Stimulated activated CD8-positive, alpha-beta memory T cell treated with anti-CD3 and anti-CD28 coated beads, Interleukin-15, amount 100 ng/mL, for 1 hour (primary cell): ENCODE measurements around the gene BEND5.
A peak's percentile ranks its signal among the peaks of the same experiment; 100 is the strongest.

ENCODE experiments used
- DNase-seq: peaks from one replicate; pipeline ENCODE4 v3.0.0-alpha.2; 2020; ENCODE audit warnings: low read depth

BEND5 gene, protein sequence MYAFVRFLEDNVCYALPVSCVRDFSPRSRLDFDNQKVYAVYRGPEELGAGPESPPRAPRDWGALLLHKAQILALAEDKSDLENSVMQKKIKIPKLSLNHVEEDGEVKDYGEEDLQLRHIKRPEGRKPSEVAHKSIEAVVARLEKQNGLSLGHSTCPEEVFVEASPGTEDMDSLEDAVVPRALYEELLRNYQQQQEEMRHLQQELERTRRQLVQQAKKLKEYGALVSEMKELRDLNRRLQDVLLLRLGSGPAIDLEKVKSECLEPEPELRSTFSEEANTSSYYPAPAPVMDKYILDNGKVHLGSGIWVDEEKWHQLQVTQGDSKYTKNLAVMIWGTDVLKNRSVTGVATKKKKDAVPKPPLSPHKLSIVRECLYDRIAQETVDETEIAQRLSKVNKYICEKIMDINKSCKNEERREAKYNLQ

DNA sequence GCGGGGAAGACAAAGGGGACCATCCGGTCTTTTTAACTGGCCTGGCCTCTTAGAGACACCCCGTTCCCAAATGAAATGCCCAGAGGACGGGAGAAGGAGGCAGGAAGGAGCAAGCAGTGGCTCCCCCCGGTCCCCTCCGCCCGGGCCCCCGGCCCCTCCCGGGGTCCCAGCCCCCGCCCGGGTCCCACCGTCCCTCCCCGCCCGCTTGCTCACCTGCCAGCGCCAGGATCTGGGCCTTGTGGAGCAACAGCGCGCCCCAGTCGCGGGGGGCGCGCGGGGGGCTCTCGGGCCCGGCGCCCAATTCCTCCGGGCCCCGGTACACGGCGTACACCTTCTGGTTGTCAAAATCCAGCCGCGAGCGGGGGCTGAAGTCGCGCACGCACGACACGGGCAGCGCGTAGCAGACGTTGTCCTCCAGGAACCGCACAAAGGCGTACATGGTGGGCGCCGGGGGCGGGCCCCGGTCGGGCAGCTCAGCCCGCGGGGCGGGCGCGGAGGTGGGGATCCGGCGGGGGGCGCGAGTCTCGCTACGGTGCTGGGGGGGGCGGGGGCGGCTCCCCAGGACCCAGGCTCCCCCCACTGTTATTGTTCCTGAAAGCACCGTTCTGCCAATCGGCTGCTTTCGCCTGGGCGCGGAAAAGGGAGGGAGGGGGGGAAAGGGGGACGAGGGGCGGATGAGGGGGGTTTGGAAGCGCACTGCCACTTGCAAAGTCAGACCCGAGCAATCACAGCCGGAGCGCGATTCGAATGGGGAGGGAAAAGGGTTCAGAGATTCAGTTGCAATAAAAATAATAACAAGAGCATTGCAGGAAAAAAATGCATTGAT is at the start of gene BEND5:
BEND5 (minus strand) TSS at position 499 of the 826 bp plus-strand sequence; CDS start at position 439, 60 bp downstream.
- peak; percentile 20 for DNase-seq

DNA sequence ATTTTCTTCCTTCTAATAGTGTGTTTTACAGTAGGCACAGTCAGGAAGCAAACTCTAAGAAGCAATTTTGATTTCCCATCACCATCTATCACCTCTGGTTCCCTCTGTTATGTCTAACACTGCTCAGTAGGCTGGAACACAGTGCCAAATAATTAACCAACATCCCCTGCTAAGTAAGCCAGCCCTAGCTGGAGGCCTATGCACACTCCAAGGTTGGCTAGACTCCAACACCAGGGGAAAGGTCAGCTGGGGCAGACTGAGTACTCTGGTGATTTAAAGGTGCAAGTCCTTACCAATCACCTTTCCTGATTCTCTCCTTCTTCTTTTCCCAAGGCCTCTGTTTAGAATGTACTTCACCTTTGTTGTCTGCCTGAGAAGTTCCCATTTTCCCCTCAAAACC is 46.5 kb upstream of the BEND5 start:
- DNase-seq: no peak

DNA sequence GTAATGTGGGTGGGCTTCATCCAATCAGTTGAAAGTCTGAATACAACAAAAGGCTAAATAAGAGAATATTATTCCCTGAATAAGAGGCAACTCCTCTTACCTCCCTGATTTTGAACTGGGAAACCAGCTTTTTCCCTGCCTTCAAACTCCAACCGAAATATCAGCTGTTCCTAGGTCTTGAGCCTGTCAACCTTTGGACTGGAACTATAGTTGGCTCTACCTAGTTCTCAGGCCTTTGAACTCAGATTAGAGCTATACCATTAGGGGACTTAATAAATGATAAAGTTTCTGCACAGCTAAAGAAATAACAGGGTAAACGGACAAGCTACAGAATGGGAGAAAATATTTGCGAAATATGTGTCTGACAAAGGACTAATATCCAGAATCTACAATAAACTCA is 43.8 kb upstream of the BEND5 start:
- DNase-seq: no peak

DNA sequence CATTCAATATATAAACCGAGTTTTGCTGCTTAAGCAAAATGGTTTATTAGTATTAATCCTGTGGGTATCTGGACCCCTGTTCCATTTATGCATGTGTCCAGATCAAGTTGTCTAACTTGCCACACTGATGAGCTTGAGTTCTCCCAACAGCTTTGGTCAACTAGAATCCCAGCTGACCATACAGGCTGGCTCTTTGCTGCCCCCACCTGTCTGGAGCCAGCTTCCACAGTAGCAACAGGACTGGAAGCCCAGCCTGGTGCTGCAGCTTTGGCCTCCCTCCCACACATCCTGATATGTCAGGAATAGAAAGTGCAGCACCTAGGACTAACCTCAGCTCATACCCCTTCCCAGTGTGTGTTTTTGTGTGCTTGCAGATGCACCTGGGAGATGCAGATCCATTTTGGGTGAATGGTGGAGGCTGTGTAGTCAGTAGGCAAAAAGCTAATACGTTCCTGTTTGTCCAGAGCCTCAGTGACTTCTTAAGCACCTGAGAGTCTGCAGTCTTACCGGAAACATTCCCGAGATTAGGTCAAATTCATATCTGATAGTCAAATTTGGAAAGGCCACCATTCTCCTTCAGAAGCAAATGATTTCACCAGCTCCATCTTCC is 40.9 kb upstream of the BEND5 start:
- DNase-seq: no peak

DNA sequence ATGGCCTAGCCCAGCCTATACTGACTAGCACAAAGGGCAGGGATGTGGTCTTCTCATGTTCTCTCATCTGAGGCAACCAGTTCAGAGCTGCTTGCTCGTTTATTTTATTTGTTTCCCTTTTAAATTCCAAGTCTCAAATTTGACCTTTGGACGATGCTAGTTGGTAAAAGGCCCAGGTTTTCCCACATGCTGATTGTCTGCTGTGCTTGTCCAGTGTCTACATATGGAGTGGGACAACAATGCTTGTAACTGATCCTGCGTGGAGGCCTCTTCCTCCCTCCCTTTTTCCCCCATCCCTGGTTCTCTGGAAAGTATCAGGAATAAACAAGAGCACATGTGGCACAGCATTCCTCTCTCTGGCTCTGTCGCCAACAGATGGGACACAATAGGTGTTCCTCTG is 34.0 kb upstream of the BEND5 start:
- no peak for DNase-seq

DNA sequence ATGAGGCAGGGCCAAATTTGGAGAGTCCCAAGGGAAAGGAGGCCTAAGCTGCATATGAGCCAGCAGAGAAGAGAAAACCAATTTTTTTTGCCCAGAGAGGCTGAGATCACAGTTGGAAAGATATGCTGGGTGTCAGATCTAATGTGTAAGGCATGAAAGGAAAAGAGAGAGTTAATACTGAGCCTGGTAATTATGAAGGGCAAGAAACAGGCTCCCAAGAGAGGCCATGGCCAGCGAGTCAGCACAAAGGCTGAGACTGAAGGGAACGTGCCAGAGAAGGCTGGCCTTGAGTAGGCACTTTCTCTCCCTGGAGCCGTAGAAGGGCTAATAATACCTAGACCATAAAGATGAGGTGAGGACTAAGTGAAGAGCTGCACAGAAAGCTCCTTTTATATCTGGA is 31.8 kb upstream of the BEND5 start:
- DNase-seq: no peak

DNA sequence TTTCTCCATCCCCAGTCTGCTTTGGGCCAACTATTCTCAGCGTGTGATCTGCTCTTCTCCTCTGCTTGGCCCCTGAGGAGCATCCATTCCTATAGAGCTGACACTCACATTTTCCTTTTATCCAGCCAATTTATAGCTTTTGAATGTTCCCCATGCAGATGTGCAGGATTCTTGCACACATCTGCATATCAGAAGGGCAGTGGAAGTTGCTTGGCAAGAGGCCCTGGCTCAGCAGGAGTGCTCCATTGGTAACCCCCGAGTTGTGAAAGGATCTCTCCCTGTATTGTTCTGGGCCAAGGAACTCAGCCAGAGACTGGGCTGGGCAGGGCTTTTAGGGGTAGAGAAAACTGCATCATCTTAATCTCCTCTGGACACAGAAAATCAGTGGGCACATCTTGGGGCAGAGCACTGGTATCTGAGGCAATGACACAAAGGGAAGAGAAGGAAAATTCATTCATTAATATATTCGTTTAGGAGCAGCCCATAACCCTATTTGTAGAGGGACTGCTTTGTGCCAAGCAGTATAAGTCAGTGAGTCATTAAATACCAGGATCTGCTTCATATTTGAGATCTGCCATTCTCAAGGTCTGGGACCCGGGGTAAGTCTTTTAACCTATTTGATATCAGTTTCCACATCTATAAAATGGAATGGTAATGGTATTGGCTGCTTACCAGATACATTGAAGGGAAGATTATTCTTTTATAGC is 31.0 kb upstream of the BEND5 start:
- DNase-seq: no peak

DNA sequence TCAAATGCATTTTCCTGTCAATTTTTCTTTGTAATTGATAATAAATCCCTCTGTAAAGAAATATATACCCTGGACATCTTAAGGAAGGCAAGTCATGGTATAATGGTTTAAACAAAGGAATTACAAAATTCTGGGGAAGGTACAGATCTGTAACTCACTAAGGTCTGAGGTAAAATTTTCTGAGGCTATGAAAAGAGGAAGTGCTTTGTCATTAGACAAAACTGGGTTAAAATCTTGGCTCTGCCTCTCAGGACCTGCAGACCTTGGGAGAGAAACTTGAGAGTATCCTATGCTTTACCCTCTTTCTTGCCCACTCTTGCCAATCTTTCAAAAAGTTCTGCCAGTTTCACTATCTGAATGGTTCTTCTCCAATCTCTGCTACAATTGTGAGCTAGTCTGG is 26.8 kb upstream of the BEND5 start:
- DNase-seq: no peak

DNA sequence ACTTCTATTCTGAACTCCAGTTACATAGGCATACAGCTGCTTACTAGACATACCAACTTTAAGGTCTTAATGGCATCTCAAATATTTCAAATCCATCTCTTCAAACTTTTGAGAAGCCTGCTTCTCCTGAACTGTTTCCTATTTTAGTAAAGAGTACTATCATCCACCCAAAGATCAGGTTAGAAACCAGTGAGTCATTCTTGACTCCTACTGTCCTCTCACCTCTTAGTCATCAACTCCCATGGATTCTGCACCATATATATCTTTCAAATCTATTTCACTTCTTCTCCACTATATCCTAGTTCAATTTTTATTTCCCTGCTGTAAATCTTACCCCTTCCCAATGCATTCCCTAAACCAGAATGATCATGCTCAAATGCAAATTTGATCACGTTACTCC is 18.1 kb upstream of the BEND5 start:
- DNase-seq: no peak

DNA sequence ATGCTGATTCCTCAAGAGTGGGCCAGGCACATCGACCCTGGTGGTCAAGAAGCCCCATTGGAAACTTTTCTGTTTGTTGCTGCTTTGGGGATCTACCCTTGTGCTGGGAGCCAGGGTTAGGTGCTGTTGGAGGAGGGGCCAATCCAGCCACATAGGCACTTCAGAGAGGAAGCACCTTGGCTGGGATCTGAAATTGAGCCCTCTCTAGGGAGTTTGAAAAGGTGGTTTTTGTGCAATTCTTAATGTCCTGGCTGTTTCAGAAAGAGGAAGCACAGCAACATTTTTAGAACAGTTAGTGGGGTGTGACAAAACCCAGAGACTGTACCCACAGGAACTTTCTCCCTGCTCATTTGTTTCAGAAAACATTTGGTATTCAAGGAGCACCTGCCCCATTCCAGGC is 17.2 kb upstream of the BEND5 start:
- no peak for DNase-seq

DNA sequence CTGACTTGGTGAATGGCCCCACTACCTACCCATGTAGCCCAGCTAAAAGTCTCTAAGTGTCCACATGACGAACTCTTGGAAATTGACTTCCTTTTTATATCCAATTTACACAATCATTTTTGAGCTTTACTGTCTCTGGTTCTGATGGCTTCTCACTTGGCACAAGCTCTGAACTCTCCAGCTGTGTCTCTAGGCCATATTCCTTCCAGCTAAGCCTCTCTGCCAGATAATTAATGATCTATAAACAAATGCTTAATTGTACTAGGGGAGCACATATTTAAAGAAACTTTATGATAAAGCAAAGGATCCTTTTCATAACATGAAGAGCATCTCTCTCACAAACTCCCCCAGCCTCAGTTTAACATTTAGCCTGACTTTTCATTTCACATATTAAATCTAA is 16.3 kb upstream of the BEND5 start:
- DNase-seq: no peak

DNA sequence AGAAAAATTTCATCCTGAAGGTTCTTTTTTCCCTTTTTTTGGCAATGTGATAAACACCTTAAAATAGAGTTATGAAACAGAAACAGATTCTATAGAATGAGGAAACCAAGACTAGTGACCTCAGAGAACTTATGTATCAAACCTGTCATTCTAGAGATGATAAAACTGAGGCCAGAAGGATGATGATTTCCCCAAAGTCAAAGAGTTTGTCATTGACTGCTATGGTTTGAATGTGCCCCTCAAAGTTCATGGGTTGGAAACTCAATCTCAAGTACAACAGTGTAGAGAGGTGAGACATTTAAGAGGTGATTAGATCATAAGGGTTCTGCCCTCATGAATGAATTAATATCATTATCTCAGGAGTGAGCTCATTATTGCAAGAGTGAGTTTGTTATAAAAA is 13.7 kb upstream of the BEND5 start:
- no peak for DNase-seq

DNA sequence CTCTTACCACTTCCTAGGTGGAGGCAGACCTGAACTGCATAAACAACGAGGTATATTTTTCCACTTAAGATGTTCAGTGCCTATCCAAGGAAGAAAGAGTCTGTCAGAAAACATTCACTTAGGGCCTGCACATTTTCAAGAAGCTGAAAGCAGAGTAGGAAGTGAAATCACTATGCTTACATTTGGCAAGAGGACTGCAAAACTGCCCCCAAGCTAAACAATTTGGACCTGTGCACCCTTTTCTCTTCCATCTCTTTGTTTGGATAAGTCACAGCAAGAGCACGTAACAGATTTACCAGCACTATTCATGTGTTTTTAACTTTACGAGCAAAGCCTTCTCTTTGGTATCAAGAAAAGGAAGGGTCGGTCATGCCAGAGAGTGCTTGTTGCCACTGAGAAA is 13.2 kb upstream of the BEND5 start:
- DNase-seq: no peak

DNA sequence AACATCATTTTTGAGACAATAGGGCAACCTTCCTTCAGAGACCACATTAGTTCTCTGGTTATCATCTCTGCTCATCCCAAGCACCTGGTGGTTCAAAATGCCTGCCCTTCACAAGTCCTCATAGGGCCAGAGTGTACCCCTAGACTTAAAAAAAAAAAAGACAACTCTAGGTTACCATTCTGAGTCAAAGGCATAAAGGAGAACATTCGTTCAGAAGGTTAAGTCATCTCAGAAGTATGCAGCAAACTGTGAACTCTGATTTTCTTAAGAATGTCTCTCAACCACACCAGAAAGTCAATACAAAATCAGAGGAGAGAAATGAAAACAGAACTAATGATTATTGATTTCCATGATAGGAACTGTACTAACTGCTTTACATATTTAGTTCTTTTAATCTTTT is 9.2 kb upstream of the BEND5 start:
- no peak for DNase-seq

DNA sequence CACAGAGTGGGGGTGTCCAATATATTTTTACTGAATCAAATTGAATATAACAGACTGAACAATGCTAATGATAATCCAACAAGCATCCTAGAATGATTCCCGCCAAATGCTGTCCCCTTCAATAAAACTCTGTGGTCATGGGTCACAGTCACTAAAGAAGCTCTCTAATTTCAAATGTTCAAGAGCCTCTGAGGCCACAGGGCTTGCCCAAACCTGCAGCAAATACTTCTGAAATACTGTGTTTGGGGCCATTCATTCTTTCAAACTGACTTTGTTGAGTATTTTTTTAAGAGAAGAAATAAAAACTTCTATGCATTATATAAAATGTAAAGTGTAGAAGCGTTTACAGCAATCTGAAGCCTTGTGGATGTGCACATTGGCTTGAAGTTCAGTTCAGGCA is 7.6 kb upstream of the BEND5 start:
- DNase-seq: no peak

DNA sequence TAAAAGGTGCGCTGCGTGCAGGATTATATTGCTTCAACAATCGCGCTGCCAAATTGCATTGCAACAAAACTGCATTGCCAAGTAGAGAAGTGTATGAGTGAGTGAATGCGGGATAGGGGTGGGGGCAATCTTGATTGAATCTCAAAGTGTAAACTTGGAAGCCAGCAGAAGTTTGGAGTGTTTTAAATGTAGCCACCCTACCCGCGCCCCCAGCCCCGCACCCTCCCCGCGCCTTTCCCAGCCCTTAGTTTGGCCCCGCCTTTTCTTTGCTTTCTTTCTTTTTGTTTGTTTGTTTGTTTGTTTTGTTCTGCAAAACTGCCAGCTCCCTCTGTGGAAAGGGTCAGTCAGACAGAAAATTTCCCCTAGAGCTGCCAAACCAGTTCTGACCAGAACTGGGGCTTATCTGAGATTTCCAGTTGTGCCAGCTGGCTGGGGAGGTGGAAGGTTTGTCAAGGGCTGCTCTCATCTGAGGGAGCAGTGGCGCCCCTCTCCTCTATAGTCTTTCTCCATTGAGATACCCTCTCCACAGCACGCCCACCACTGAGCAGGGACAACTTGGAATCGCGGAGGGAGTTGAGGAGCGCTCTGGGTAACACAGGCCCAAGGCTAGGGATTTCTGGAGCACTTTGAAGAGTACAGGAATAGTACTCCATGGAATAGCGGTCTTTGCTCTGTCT is 666 bp upstream of the BEND5 start:
- no peak for DNase-seq

DNA sequence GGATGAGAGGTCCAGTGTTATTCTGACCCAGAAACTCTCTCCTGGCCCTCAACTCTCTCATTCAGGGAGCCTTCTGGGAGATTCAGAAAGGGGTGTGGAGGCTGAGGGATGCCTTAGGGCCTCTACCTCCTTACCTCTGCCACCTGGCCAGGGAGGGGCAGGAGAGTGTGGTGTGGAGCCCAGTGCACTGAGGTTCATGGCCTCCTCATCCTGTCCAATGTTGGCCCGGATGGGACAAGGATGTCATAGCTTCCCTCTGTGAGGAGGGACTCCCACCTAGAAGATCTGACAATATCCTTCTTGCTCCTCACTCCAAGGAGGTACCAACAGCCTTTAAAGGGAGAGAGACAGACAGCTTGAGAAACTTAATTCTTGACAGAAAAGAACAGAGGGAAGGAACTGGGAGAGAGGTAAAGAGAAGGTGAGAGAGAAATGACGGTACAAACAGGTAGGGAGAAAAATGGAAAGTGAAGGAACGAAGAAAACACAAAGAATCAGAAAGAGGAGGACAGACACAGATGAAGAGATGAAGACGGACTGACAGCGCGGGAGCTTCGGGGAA is 779 bp downstream of the BEND5 start:
- DNase-seq: no peak

DNA sequence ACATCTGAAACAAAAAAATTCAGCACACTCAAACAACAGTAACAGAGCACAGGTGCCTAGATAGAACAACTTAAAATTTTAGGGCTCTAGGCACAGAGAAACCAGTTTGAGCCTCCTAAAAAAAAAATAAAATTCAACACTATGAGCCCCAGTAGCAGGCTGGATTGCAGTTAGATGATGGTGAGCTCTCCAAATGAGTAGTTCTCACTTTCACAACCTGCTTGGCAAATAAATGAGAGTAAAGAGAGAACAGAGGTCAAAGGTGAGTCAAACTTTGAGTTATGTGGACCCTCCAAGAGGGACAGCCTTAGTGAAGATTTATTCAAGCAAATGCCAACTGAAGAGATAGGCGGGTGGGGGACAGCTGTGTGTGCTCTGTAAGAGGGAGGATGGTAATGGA is 3.6 kb downstream of the BEND5 start:
- no peak for DNase-seq

DNA sequence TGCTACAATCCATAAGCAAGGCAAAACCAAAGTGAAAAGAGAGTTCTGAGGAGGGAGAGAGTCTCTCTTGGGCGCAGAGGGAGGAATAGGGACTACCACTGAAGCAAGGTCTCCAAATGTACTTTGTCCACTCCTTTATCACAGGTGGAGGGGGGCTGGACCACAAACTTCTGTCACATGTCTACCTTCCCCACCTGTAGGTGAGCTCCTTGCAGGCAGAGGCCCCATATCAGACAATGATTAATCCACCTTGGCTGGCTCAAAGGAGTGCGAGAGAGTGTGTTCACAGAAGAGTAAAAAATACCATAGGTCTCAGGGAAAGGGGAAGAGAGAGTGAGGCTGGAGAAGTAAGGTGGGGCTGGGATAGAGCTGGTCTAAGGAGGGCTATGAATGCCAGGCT is 4.5 kb downstream of the BEND5 start:
- DNase-seq: no peak

DNA sequence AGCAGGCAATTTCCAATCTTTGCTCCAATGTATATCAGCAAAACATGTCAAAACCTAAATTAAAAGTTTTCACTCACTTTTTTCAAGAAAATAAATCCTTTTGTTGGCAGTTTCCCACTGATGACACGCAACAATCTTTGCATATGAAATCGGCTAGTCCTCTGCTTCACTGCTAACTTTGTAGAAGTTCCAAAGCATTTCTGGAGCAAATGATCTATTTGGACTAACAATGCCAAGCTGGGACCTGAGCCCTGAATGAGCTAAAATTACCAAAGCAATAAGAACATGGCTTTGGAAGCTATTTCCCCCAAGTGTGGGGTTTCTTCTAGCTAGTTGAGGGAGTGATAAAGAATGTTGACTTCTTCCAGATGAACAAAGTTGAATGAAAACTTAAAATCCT is 5.1 kb downstream of the BEND5 start:
- no peak for DNase-seq

DNA sequence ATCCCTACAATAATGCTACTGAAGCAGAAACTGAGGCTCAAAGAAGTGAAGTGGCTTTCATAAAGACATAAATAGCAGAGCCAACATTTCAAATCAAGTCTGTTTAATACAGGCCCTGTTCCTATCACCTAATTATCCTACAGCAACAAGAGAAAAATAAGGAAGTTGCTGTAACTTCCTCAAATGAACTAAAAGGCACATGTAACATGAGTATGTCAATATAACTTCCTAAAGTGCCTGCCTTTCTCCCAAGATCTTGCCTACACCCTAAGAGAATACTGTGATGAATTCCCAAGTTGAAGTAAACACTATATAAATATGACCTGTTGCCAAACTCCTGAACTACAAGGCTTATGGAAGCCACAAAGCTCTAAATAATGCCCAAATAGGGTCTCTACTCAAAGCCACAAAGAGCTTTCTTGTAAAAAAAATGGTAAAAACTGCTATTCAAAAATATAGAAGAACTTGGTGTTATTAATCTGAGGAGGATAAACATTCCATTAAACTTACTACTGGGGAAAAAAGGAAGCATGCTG is 8.6 kb downstream of the BEND5 start:
- DNase-seq: no peak
